HG03097 (cell line): ENCODE data around the gene RNPEPL1.

Source experiments
- ATAC-seq: cut with Tn5 transposase; IDR thresholded peaks from one replicate; pipeline ENCODE4 v1.9.1; 2021; ENCODE audit not compliant: unreplicated experiment, low FRiP score

Gene RNPEPL1

GRCh38 chr2:240563951-240564560 lies 4.2 kb upstream of the RNPEPL1 start:
- no peak for ATAC-seq

GRCh38 chr2:240564561-240565332 lies 3.5 kb upstream of the RNPEPL1 start:
- ATAC-seq: no peak

DNA sequence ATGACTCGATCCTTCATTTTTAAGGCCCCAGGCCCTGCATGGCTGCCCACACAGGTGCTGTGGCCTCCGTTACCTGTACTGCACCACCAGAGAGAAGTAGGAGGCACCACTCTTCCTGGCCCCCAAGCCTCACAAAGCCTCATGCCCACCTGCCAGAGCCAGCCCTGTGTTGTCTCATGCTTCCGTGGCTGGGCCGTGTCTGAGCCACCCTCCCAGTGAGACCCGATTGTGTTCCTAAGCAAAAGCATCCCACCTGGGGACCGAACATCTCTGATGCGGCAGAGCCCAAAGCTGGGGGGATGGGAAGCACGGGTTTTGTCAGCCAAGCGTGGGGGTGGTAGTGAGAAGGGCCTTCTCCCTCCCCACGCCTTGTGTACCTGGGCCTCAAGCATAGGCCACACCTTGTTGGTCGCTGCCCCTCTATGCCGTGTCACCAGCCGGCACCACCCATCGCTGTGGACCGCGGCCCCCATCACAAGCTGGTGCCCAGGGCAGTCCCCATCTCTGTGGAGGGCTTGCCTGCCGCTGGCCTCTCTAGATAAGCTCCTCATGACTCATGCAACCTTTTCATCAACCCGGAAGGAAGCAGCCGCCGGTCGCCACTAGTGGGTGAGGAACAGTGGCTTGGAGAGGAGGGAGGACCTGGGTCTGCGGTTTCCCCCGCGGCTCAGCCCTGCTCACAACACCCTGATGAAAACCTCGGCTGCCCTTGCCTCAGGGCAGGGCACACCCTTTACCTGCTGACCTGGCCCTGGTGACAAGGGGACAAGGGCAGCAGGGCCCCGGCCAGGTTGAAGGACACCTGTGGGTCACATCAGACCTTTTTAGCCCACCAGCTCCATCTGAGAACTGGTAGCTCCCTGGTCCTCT lies 2.7 kb upstream of the RNPEPL1 start:
- peak; percentile 18 for ATAC-seq

DNA sequence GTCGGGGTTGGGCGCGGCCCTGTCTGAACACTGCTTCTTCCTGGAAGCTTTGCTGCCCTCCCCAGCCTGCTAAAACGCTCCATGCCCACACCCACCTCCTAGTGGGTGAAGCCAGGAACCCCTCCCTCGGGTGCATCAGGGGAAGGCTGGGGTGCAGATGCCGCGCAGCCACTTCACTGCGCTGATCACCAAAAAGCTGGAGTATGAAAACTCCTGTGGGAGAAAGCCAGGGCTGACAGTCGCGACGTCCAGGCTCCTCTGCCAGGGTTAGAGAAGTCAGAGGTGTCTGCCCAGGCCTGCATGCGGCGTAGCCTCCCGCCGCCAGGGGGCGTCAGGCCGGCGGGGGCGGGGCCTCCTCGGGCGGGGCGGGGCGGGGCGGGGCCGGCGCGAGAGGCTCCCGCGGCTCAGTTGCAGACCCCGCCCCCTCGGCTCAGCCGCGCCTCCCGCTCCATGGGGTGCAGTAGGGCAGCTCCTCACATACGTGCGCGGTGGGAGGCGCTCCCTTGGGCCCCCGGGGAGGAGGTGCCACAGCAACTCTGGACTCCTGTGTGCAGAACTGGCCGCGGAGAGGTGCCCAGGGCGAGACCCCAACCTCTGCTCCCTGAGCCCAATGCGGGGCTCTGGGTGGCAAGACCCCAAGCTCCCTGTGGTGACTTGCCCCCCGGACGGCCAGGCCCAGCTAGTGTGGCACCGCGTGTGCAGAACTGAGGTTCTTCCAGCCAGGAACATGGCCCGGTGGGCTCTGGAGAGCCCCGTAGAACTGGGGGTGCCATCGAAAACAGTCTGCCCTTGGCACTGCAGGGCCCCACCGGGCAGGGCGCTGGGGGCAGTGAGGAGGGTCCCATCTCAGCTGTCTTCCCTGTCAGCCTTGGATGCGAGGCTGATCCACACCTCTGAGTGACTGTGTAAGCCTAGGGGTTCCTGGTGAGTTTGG lies 1.8 kb upstream of the RNPEPL1 start:
- peak; percentile 38 for ATAC-seq

DNA sequence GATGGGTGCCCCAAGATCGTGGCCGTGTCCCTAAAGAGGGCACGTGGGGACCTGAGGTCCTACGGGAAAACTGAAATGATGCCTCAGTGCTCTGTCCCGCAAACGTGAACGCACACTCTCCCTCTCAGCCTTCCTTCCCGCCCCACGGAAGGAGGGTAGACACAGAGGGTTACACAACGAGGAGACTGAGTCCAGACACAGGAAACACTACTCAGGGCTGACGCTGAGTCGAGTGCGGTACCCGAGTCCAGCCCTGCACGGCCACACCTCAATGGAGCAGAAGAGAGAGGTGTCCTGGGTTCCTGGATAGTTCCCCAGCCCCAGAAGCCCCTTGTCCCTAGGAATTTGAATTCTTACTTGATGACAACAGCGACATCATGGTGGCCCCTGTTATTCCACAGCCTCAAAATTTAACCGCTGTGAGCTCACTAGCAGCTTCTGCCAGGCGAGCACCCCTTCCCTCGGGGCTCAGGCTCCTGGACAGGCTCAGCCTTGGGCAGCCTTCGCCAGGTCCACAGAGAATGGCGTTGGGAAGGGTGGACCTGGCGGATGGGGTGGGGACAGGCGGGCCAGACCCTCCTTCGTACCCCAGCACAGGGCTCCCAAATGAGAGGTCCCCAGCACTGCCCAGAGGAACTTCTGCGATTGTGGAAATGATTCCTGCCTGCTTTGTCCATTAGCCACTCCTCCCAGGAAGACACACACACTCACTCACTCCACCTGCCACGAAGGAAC lies 980 bp upstream of the RNPEPL1 start:
- ATAC-seq: no peak

DNA sequence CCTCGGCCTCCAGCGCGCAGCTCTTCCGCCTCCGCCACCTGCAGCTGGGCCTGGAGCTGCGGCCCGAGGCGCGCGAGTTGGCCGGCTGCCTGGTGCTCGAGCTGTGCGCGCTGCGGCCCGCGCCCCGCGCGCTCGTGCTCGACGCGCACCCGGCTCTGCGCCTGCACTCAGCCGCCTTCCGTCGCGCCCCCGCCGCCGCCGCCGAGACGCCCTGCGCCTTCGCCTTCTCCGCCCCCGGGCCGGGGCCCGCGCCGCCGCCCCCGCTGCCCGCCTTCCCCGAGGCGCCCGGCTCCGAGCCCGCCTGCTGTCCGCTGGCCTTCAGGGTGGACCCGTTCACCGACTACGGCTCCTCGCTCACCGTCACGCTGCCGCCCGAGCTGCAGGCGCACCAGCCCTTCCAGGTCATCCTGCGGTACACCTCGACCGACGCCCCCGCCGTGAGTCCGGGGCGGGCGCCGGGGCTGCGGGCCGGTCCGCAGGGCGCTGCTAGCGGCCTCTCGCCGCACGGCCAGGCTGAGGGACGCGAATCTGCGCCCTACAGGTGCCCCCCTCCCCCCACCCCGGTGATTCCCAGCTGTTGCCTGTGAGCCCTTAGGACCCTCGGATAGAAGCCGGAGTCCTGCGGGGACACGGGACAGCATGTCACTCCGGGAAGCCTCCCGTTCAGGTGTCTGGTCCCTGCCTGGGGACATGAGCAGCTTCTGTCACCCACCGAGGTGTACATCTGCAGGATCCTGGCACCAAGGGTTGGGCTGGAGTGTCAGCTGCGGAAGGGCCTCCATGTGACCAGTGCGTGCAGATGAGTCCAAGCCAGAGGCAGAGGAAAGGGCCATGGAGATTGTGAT lies 616 bp downstream of the RNPEPL1 start:
- ATAC-seq: peak; percentile 14

DNA sequence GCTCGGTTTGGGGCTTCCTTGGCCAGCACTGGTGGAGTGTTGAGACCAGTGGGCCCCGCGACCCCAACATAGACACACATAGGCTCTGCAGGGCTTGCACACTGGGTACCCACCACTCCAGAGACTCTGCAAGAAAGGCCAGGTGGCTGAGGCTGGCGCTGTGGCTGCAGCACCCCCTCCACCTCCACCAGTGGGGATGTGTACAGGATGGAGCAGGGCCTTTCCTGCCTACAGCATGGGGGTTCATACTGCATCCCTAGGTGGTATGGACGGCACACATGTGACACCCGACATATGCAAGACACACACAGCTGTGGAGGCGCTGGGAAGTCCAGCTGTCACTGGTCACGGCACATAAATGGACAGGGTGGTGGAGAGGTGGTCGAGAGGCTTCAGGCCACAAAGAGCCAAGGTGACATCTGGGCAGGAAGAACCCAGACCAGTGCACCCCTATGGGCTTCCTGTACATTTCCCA lies 1.3 kb downstream of the RNPEPL1 start:
- no peak for ATAC-seq

- ATAC-seq: no peak
Observed at GRCh38 chr2:240569998-240570530, 1.8 kb downstream of the RNPEPL1 start.

DNA sequence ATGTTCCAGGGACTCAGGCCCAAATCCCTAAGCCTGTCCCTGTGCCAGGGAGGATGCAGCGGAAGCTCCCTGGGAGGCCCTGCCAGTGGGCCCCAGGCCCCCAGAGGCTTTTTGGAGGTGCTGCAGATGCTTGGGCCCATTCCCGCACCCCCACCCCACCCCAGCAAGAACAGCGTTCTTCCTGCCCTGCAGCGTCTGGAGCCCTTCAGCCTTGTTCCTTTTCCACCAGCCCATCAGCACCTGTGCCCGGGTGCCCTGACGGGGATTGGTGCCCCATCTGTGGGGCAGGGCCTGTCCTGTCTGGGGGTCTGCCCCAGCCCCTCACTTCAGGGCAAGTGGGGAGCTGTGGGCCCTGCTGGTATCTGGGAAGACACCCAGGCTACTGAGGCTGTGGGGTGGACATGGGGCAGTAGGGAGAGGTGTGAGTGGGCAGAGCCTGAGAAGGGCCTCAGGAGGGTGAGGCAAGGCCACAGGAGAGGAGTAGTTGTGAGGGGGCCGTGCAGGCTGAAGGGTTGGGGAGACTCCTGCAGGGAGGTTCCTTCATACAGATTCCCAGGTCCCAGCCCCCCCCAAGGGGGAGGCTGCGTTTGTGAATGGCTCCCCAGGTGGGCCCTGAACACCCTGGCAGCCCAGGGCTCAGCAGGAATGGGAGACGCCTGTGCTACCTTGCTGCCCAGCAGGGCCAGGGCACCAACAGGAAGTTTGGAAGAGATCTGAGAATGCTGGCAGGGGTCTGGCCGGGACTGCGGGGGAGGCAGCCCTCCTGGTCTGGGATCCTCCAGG lies 2.4 kb downstream of the RNPEPL1 start:
- no peak for ATAC-seq

GRCh38 chr2:240571314-240571973 lies 3.2 kb downstream of the RNPEPL1 start:
- ATAC-seq: no peak

DNA sequence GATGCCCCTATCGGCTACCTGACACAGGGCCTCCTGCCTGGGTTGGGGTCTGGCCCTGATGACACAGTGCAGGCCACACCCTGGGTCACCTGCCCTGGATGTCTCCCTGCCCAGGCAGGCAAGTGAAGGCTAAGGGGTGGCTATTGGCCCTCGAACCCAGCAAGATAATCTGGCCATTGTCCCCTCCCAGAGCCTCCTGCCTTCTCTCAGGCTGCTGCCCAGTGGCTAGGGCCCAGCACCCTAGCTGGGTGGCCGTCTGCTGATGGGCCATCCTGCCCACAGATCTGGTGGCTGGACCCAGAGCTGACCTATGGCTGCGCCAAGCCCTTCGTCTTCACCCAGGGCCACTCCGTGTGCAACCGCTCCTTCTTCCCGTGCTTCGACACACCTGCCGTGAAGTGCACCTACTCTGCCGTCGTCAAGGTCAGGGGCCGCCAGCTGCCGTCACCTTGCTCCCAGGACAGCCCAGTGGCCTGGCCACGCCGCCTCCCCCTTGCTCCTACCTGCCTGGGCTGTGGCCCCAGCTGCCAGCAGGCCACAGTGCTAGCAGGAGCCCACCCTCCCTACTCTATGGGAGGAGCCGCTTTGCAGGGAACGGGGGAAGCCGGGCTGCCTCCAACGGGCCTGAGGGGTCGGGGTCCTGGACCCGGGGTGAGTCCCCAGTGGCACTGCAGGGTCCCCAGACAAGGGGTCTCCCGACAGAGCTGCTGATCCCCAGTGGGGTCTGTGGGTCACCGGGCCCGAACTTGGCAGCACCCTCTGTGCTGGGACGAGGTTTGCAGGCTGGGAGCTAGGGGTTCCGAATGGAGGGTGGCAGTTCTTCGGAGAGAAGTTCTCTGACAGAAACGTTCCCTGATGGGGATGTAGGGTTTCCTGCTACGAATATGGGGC lies 4.1 kb downstream of the RNPEPL1 start:
- no peak for ATAC-seq

DNA sequence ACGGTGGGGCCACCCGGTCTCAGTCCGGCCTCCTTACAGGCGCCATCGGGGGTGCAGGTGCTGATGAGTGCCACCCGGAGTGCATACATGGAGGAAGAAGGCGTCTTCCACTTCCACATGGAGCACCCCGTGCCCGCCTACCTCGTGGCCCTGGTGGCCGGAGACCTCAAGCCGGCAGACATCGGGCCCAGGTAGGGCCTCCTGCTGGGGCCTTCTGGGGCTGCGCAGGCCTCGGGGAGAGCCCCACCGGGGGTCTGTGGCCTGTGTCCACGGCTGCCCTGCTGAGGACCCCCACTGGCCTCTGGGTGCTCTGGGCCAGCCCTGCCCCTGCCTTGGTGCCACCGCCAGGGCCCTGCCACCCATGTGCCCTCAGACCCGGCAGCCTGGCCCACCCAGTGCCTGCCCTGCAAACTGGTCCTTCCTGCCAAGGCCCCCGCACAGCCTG lies 4.8 kb downstream of the RNPEPL1 start:
- no peak for ATAC-seq

GRCh38 chr2:240573516-240574385 lies 5.5 kb downstream of the RNPEPL1 start:
- no peak for ATAC-seq

- ATAC-seq: no peak
Observed at GRCh38 chr2:240574386-240575100, 6.3 kb downstream of the RNPEPL1 start.
